Ishikawa (cell line): ENCODE data around the gene UNC93A.

Experiments used
- CEBPB ChIP-seq: IDR thresholded peaks from 2 replicates; pipeline ENCODE4 v1.6.1; 2012
- CREB1 ChIP-seq: IDR thresholded peaks from 2 replicates; pipeline ENCODE4 v1.6.1; 2012; ENCODE audit warnings: low read depth
- EGR1 ChIP-seq: IDR thresholded peaks from 2 replicates; pipeline ENCODE4 v1.6.1; 2012
- EP300 ChIP-seq: IDR thresholded peaks from 2 replicates; pipeline ENCODE4 v1.6.1; 2012; ENCODE audit warnings: borderline replicate concordance
- FOXM1 ChIP-seq: IDR thresholded peaks from 2 replicates; pipeline ENCODE4 v1.6.1; 2012; ENCODE audit warnings: low read depth, borderline replicate concordance
- MAX ChIP-seq: IDR thresholded peaks from 2 replicates; pipeline ENCODE4 v1.6.1; 2012
- NFIC ChIP-seq: IDR thresholded peaks from 2 replicates; pipeline ENCODE4 v1.6.1; 2012
- RAD21 ChIP-seq: IDR thresholded peaks from 2 replicates; pipeline ENCODE4 v1.6.1; 2012; ENCODE audit warnings: low read depth
- TAF1 ChIP-seq: IDR thresholded peaks from 2 replicates; pipeline ENCODE4 v1.6.1; 2012; ENCODE audit warnings: low read depth, mild to moderate bottlenecking
- TCF12 ChIP-seq: IDR thresholded peaks from 2 replicates; pipeline ENCODE4 v1.6.1; 2012; ENCODE audit warnings: low read depth
- TEAD4 ChIP-seq: IDR thresholded peaks from 2 replicates; pipeline ENCODE4 v1.6.1; 2012
- YY1 ChIP-seq: IDR thresholded peaks from 2 replicates; pipeline ENCODE4 v1.6.1; 2012; ENCODE audit warnings: low read depth
- ZBTB7A ChIP-seq: IDR thresholded peaks from 2 replicates; pipeline ENCODE4 v1.6.1; 2012; ENCODE audit warnings: low read depth
- TF ChIP-seq, protein P1 (sequence below): IDR thresholded peaks from 2 replicates; pipeline ENCODE4 v1.6.1; 2012; ENCODE audit warnings: low read depth, mild to moderate bottlenecking
- TF ChIP-seq, protein P2 (sequence below): IDR thresholded peaks from 2 replicates; pipeline ENCODE4 v1.6.1; 2012

The UNC93A gene

DNA sequence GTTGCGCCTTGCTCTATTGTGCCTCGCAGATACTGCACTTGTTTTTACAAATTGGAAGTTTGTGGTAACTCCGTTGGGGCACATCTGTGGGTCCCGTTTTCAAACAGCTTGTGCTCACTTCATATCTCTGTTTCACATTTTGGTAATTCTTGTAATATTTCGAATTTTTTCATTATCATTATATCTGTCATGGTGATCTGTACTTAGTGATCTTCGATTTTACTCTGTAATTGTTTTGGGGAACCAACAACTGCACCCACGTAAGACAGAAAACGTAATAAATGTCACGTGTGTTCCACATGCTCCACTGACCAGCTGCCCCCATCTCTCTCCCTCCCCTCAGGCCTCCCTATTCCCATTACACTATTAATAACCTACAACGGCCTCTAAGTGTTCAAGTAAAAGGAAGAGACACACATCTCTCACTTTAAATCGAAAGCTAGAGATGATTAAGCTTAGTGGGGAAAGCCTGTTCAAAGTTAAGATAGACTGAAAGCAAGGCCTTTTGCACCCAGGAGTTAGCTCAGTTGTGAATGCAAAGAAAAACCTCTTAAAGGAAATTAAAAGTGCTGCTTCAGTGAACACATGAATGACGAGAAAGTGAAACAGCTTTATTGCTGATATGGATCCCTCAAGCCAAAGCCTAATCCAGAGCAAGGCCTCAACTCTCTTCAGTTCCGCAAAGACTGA is 60.7 kb downstream of the UNC93A start:
- TF ChIP-seq, protein P1, sequence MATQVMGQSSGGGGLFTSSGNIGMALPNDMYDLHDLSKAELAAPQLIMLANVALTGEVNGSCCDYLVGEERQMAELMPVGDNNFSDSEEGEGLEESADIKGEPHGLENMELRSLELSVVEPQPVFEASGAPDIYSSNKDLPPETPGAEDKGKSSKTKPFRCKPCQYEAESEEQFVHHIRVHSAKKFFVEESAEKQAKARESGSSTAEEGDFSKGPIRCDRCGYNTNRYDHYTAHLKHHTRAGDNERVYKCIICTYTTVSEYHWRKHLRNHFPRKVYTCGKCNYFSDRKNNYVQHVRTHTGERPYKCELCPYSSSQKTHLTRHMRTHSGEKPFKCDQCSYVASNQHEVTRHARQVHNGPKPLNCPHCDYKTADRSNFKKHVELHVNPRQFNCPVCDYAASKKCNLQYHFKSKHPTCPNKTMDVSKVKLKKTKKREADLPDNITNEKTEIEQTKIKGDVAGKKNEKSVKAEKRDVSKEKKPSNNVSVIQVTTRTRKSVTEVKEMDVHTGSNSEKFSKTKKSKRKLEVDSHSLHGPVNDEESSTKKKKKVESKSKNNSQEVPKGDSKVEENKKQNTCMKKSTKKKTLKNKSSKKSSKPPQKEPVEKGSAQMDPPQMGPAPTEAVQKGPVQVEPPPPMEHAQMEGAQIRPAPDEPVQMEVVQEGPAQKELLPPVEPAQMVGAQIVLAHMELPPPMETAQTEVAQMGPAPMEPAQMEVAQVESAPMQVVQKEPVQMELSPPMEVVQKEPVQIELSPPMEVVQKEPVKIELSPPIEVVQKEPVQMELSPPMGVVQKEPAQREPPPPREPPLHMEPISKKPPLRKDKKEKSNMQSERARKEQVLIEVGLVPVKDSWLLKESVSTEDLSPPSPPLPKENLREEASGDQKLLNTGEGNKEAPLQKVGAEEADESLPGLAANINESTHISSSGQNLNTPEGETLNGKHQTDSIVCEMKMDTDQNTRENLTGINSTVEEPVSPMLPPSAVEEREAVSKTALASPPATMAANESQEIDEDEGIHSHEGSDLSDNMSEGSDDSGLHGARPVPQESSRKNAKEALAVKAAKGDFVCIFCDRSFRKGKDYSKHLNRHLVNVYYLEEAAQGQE: no peak
- TF ChIP-seq TEAD4 (no peak), CEBPB (no peak), YY1 (no peak), NFIC (no peak), CREB1 (no peak), MAX (no peak), TCF12 (no peak), EP300 (no peak), FOXM1 (no peak), TAF1 (no peak), EGR1 (no peak), ZBTB7A (no peak)
- TF ChIP-seq, protein P2, sequence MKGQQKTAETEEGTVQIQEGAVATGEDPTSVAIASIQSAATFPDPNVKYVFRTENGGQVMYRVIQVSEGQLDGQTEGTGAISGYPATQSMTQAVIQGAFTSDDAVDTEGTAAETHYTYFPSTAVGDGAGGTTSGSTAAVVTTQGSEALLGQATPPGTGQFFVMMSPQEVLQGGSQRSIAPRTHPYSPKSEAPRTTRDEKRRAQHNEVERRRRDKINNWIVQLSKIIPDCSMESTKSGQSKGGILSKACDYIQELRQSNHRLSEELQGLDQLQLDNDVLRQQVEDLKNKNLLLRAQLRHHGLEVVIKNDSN: no peak

- TF ChIP-seq CREB1: no peak
- no peak for TF ChIP-seq ZBTB7A
- TF ChIP-seq, protein P2: no peak
- TF ChIP-seq, protein P1: no peak
- TF ChIP-seq EGR1: no peak
- TF ChIP-seq TEAD4: no peak
- TF ChIP-seq MAX: no peak
- TF ChIP-seq FOXM1: no peak
- TF ChIP-seq TAF1: no peak
- no peak for TF ChIP-seq CEBPB
- TF ChIP-seq EP300: no peak
- TF ChIP-seq NFIC: no peak
- TF ChIP-seq YY1: no peak
- no peak for TF ChIP-seq TCF12
- TF ChIP-seq RAD21: no peak
These were observed 65.8 kb downstream of the UNC93A start for GRCh38 chr6:167356874-167357273.
